ENCODE results near the gene SUSD6. TPM values are rescaled to one million over a fixed set of nuclear protein-coding genes. Genes with fewer than 3 reads are reported as not detected.

Gene SUSD6
- total RNA-seq, 1 experiment from 2014 or later, result 3.7 TPM

DNA sequence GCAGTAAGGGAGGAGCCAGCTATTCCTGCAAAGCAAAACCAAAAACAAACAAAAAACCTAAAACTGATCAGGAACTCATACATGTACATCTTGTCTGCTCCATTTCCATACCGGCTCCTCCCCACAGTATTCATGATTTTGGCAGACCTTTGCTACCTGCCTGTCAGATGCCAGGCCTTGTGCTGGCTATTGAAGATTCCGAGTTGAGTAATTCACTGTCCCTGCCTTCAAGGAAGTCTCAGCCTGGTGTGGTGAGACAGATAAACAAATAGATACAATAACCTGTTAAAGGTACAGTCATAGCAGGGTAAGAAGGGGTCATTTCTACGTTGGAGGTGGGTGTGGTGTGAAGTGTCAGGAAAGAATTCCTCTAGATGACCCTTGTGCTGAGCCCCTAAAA, 42.7 kb downstream of the SUSD6 start:
- Histone ChIP-seq H2BK120ac (ENCODE audit: low read depth, low read length, poor library complexity, severe bottlenecking) (no peak overlapping the region), H3K56ac (ENCODE audit: insufficient read length, low read depth, low read length) (no peak overlapping the region), H3K79me2 (ENCODE audit: insufficient read depth, low read length) (no peaks in the 10 kb centered on the region), H2BK15ac (ENCODE audit: low read depth, low read length) (no peak overlapping the region), H3T11ph (ENCODE audit: low read length) (no peak overlapping the region), H3K79me1 (ENCODE audit: insufficient read depth, low read depth, low read length, poor library complexity, severe bottlenecking) (no peaks in the 10 kb centered on the region), H4K20me1 (ENCODE audit: control insufficient read depth, insufficient read depth, insufficient read length) (no peaks in the 10 kb centered on the region), H3K4me1 (ENCODE audit: insufficient read depth, low read length) (peaks cover 2% of the 10 kb centered on the region; the same call in 1 of the 2 replicates), H2AFZ (ENCODE audit: low read length) (no peak overlapping the region), H3K9ac (ENCODE audit: extremely low read depth, insufficient read length, low read length) (no peak overlapping the region), H3K4ac (ENCODE audit: low read depth, low read length) (no peak overlapping the region), H2BK12ac (ENCODE audit: insufficient read length, low read depth, low read length) (no peak overlapping the region), H3K23ac (ENCODE audit: insufficient read length, low read depth, low read length) (no peak overlapping the region), H2BK20ac (ENCODE audit: low read depth, low read length, poor library complexity, severe bottlenecking) (no peak overlapping the region), H3K23me2 (ENCODE audit: insufficient read length, low read depth, low read length, poor library complexity, severe bottlenecking) (no peaks in the 10 kb centered on the region), H4K5ac (ENCODE audit: insufficient read length, low read depth, low read length) (no peak overlapping the region), H3K18ac (ENCODE audit: insufficient read length, low read depth, low read length) (no peak overlapping the region), H2BK5ac (ENCODE audit: insufficient read length, low read length) (no peak overlapping the region), H4K91ac (ENCODE audit: insufficient read length, low read depth, low read length) (no peak overlapping the region), H3K14ac (ENCODE audit: insufficient read depth, low read length) (no peak overlapping the region), H3K27ac (ENCODE audit: insufficient read length, low read depth, low read length) (no peak overlapping the region), H3K27me3 (ENCODE audit: insufficient read depth, low read length) (no peaks in the 10 kb centered on the region), H2AK5ac (ENCODE audit: insufficient read length, low read length) (no peak overlapping the region), H3K9me3 (ENCODE audit: control insufficient read depth, low read depth, low read length) (no peaks in the 10 kb centered on the region), H4K8ac (replicated peaks; ENCODE audit: insufficient read length, low read depth, low read length) (no peak overlapping the region), H3K4me2 (ENCODE audit: insufficient read depth, insufficient read length, low read length) (no peak overlapping the region)
- Mint-ChIP-seq H3K9me3 (no peaks in the 10 kb centered on the region), H3K4me1 (peaks cover 45 to 55% of the 10 kb centered on the region in 2 experiments), H3K4me3 (no peak overlapping the region), H3K27me3 (ENCODE audit: low read depth) (no peaks in the 10 kb centered on the region), H3K27ac (no peak overlapping the region; a peak in 1 of 7 replicates), H3K36me3 (ENCODE audit: insufficient read depth in 1 of 3, low read depth in 3 of 3) (no peaks in the 10 kb centered on the region)
- TF ChIP-seq, protein P1, sequence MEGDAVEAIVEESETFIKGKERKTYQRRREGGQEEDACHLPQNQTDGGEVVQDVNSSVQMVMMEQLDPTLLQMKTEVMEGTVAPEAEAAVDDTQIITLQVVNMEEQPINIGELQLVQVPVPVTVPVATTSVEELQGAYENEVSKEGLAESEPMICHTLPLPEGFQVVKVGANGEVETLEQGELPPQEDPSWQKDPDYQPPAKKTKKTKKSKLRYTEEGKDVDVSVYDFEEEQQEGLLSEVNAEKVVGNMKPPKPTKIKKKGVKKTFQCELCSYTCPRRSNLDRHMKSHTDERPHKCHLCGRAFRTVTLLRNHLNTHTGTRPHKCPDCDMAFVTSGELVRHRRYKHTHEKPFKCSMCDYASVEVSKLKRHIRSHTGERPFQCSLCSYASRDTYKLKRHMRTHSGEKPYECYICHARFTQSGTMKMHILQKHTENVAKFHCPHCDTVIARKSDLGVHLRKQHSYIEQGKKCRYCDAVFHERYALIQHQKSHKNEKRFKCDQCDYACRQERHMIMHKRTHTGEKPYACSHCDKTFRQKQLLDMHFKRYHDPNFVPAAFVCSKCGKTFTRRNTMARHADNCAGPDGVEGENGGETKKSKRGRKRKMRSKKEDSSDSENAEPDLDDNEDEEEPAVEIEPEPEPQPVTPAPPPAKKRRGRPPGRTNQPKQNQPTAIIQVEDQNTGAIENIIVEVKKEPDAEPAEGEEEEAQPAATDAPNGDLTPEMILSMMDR (conservative IDR thresholded peaks at IDR 0.05), result no peak
- no peak for DNase-seq
- no CpG with 5 or more reads among the region's 3 CpGs for WGBS (ENCODE audit: extremely low coverage, insufficient read length, low lambda C conversion rate)
